NOMO-1 treated with dmso at 0.1 percent for 144 hours (cell line): ENCODE data around the gene RPSA.
"Not testable (repeated sequence)": the region's sequence is repeated elsewhere in the genome, so short reads cannot be mapped to it uniquely, and the experiment has no call there.

Source experiments
- DNase-seq: peaks from one replicate; lab custom pipeline; 2025; ENCODE audit not compliant: unreplicated experiment; lab: John Stamatoyannopoulos, UW

Gene RPSA

DNA sequence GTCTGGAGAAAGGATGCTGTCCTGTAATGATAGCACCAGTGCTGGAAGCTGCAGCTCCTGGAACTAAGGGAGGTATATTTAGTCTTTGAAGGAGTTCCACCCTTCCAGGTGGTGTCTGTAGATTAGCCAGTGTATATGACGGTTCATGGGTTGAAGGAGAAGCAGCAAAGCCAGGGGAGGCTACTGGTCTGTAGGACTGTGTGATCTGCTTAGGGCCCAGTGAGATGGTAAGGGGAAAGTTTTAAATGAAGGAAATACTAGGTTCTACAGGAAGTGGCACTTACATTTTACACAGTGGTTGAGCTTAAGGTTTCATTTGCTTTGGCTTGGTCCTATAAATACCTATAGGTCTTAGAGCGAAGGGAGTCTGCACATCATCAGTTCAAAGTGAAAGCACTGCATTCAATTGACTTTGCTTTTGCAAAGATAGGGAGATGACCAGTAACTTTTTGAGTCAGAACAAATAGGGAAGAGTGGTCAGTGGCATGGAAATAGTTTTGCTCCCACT, 17.7 kb upstream of the RPSA start:
- DNase-seq: no peak

DNA sequence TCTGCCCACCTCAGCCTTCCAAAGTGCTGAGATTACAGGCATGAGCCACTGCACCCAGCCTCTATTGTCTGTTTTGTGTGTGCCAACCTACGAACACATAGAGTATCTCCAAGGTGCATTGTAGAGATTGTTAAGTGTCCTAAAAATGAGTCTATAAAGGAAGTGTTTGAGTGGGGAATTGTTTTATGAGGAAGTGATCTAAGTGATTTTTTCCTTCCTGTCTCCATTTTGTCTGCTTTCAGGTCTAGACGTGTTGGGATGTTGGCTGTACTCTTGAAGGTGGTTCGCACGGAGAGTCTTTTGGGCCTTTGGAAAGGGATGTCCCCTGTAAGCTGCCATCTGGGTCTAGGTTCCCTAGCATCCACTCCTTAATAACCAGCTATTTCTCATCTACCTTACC, 16.3 kb upstream of the RPSA start:
- DNase-seq: no peak

GRCh38 chr3:39396690-39397089, 9.8 kb upstream of the RPSA start:
- no peak for DNase-seq

DNA sequence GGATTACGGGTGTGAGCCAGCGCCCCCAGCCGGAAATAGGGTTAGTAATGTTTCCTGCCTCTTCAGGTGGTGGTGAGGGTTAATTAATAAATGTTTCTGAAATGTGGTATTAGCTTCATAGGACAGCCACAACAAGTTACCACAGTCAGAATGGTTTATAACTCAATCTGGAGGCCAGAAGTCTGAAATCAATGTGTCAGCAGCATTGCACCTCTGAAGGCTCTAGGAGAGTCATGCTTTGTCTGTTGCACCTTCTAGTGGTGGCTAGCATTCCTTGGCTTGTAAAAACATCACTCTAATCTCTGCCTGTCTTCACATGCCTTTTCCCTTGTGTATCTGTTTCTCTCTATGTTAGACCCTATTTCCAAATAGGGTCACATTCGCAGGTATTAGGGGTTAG, 7.8 kb upstream of the RPSA start:
- DNase-seq: no peak

GRCh38 chr3:39401983-39402382, 4.5 kb upstream of the RPSA start:
- DNase-seq: no peak

- no peak for DNase-seq
Observed at GRCh38 chr3:39404943-39405686, 1.4 kb upstream of the RPSA start.

GRCh38 chr3:39405687-39406367, 693 bp upstream of the RPSA start:
- DNase-seq: no peak

- DNase-seq: no peak
Observed at GRCh38 chr3:39407259-39407629, 724 bp downstream of the RPSA start.

- no peak for DNase-seq
Observed at GRCh38 chr3:39407773-39408492, 1.4 kb downstream of the RPSA start.

DNA sequence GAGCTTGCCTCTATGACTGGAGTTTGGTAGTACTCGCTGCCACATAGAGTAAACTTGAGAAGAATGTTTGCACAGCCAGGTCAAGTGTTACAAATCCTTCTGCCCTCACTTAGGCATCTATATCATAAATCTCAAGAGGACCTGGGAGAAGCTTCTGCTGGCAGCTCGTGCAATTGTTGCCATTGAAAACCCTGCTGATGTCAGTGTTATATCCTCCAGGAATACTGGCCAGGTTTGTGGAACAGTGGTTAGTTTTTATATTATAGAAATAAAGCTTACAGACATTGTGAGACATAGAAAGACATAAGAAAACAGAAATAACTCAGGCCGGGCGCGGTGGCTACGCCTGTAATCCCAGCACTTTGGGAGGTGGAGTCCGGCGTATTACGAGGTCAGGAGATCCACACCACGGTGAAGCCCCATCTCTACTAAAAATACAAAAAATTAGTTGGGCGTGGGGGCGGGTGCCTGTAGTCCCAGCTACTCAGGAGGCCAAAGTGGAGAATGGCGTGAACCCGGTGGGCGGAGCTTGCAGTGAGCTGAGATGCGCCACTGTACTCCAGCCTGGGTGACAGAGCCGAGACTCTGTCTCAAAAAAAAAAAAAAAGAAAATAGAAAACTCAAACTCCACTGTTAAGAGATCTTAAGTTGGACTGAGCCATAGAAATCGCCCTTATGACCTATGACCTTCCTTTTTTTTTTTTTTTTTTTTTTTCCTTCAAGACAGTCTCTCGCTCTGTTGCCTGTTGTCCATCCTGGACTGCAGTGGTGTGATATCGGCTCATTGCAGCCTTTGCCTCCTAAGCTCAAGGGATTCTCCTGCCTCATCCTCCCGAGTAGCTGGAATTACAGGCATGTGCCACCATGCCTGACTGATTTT, 2.2 kb downstream of the RPSA start:
- no peak for DNase-seq

- DNase-seq: no peak
Observed at GRCh38 chr3:39409514-39410136, 3.1 kb downstream of the RPSA start.

- DNase-seq: no peak
Observed at GRCh38 chr3:39410893-39411292, 4.4 kb downstream of the RPSA start.

GRCh38 chr3:39412668-39413260, 6.2 kb downstream of the RPSA start:
- DNase-seq: no peak

DNA sequence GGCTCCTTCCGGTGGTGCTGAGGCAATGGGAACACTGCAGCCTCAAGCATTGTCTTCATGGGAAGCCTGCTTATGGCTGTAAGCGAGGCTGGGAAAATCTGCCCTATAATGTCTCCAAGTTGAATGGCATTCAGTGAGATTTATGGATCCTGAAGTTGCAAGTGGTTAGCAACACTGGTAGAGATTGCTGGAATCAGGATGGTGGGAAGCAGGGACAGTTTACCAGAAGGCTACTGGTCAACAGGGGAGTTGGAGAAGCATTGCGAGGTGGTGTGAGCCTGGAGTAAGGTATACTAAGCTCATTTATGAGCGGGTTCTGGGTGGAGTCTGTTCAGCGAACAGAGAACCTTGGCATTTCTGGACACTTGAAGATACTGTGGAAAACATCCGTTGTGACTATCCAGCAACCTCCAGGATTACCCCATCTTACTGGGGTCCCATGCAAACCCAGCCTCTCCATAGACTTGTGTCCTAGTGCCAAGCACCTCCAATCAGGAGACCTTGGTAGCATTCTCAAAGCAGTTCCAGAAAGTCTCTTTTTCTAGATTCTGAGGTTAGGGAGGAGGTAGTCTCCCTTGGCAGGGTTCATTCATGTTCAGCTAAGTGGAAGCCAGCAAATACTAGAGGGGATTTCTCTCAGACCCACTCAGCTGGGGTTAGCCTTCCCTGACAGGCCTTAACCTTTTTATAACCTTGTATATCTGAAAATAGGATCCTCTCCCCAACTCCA, 7.3 kb downstream of the RPSA start:
- no peak for DNase-seq

- no peak for DNase-seq
Observed at GRCh38 chr3:39414421-39414907, 7.9 kb downstream of the RPSA start.

DNA sequence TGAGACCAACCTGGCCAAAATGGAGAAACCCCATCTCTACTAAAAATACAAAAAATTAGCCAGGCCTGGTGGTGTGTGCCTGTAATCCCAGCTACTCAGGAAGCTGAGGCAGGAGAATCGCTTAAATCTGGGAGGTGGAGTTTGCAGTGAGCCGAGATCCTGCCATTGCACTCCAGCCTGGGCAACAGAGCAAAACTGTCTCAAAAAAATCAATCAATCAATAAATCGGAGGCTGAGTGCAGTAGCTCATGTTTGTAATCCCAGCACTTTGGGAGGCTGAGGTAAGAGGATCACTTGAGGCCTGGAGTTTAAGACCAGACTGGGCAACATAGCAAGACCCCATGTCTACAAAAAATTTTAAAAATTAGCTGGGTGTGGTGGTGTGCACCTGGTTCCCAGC, 8.8 kb downstream of the RPSA start:
- not testable (repeated sequence) for DNase-seq

DNA sequence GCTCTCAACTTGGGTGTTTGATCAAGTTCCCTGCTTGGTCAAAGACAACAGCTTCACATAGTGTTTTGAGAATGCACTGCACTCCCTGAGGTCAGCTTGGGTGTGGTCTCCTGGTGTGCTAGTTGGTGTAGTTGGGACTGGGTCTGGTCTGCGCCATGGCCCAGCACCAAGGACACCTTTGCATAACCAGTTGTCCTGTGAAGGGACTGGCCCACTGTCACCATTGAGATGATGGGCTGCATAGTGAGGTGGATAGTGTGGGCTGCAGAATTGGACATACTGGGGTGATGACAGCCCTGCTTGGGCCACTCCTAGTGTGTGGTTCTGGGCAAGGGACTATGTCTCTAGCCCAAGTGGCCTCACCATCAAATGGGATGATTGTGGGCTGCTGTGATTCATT, 9.5 kb downstream of the RPSA start:
- DNase-seq: no peak

DNA sequence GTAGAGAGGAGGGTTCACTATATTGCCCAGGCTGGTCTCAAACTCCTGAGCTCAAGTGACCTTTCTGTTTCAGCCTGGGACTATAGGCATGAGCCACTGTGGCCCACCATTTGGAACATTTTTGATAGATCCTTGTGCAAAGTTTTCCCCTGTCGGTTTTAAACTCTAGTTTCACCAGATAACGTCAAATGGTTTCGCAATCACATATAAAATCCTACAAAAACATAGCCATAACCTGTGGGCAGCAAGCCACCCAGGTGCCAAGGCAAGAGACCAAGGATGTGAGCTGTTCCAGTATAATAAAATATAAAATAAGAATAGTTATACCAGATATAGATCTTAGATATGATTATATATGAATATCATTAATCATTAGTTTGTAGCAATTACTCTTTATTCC, 10.5 kb downstream of the RPSA start:
- DNase-seq: not testable (repeated sequence)

DNA sequence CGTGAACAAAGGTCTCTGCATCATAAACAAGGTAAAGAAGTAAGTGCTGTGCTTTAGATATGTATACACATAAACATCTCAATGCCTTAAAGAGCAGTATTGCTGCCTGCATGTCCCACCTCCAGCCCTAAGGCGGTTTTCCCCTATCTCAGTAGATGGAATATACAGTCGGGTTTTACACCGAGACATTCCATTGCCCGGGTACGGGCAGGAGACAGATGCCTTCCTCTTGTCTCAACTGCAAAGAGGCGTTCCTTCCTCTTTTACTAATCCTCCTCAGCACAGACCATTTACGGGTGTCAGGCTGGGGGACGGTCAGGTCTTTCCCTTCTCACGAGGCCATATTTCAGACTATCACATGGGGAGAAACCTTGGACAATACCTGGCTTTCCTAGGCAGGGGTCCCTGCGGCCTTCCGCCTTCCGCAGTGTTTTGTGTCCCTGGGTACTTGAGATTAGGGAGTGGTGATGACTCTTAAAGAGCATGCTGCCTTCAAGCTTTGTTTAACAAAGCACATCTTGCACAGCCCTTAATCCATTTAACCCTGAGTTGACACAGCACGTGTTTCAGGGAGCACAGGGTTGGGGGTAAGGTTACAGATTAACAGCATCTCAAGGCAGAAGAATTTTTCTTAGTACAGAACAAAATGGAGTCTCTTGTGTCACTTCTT, 12.2 kb downstream of the RPSA start:
- DNase-seq: not testable (repeated sequence)
